HL-60 (cell line): Measurements from ENCODE around the gene IL1RAPL1.

ENCODE experiments used
- DNase-seq, 2 experiments: peaks; one replicate each; pipeline ENCODE4 v3.0.0-alpha.2; 2010 to 2020; ENCODE audit warnings: low read depth in 1 of 2, low spot score in 1 of 2
- H3K27ac ChIP-seq: fragments of 250-450 bp; sonication (Bioruptor Pico); replicated peaks from 2 replicates; pipeline ENCODE4 v1.5.1; 2020; ENCODE audit warnings: mild to moderate bottlenecking, moderate library complexity
- H3K27me3 ChIP-seq: fragments of 250-450 bp; sonication (Bioruptor Pico); 2 replicates; pipeline ENCODE4 v1.5.1; 2021; ENCODE audit warnings: mild to moderate bottlenecking, moderate library complexity; ENCODE audit not compliant: insufficient read depth, poor library complexity, severe bottlenecking
- H3K4me3 ChIP-seq: replicated peaks from 2 replicates; pipeline ENCODE4 v1.5.1; 2011; ENCODE audit warnings: mild to moderate bottlenecking, control low read depth, low read length; ENCODE audit not compliant: insufficient read depth
- CTCF ChIP-seq: IDR thresholded peaks from one replicate; pipeline ENCODE4 v1.5.1; 2011; ENCODE audit warnings: low read length, control low read depth, inconsistent platforms; ENCODE audit not compliant: insufficient read depth
- GABPA ChIP-seq: IDR thresholded peaks from 2 replicates; pipeline ENCODE4 v1.6.1; 2012; ENCODE audit warnings: low read depth
- POLR2AphosphoS5 ChIP-seq: IDR thresholded peaks from 2 replicates; pipeline ENCODE4 v1.6.1; 2012; ENCODE audit warnings: low read depth
- REST ChIP-seq: IDR thresholded peaks from 2 replicates; pipeline ENCODE4 v1.6.1; 2012; ENCODE audit warnings: low read depth; ENCODE audit not compliant: insufficient replicate concordance
- SPI1 ChIP-seq: IDR thresholded peaks from 2 replicates; pipeline ENCODE4 v1.6.1; 2012; ENCODE audit warnings: low read depth, mild to moderate bottlenecking, borderline replicate concordance

IL1RAPL1 gene

GRCh38 chrX:29834311-29834710 is 1247.1 kb downstream of the IL1RAPL1 start:
- no peak overlapping the region for H3K4me3 ChIP-seq
- H3K27me3 ChIP-seq, result no peaks in the 10 kb centered on the region
- no peak for TF ChIP-seq POLR2AphosphoS5
- TF ChIP-seq SPI1, result no peak
- no peak for TF ChIP-seq CTCF
- TF ChIP-seq REST, result no peak
- TF ChIP-seq GABPA, result no peak
- DNase-seq, result no peak
- H3K27ac ChIP-seq, result no peak overlapping the region

- H3K27me3 ChIP-seq, result no peaks in the 10 kb centered on the region
- TF ChIP-seq POLR2AphosphoS5 (no peak), REST (no peak)
- H3K4me3 ChIP-seq, result no peak overlapping the region
- no peak overlapping the region for H3K27ac ChIP-seq
- no peak for DNase-seq
Observed at GRCh38 chrX:29834764-29835163, 1247.5 kb downstream of the IL1RAPL1 start.

- DNase-seq, result no peak
- Histone ChIP-seq H3K27me3 (no peaks in the 10 kb centered on the region), H3K4me3 (no peak overlapping the region), H3K27ac (no peak overlapping the region)
- TF ChIP-seq SPI1 (no peak), CTCF (no peak), POLR2AphosphoS5 (no peak), GABPA (no peak), REST (no peak)
Observed at GRCh38 chrX:29841750-29842149, 1254.5 kb downstream of the IL1RAPL1 start.

- DNase-seq, result no peak
- no peak for TF ChIP-seq GABPA
- TF ChIP-seq POLR2AphosphoS5, result no peak
- TF ChIP-seq CTCF, result no peak
- TF ChIP-seq SPI1, result no peak
- TF ChIP-seq REST, result no peak
- Histone ChIP-seq H3K27ac (no peak overlapping the region), H3K4me3 (no peak overlapping the region), H3K27me3 (no peaks in the 10 kb centered on the region)
Observed at GRCh38 chrX:29842552-29842951, 1255.3 kb downstream of the IL1RAPL1 start.
